Ovary (tissue), 3 donors: Measurements from ENCODE around the gene JUND.

Experiments used
- CTCF ChIP-seq, 3 donors: fragments of 450-650 bp in 2 of 3; fragments of 200-600 bp in 1 of 3; IDR thresholded peaks; one replicate each; pipeline versions ENCODE4 v1.5.1 to v1.8.0; 2016 to 2022; ENCODE audit warnings: antibody characterized with exemption in 3 of 3, mild to moderate bottlenecking in 1 of 3
- EP300 ChIP-seq: sonication (generic); formaldehyde crosslinking; IDR thresholded peaks from one replicate; pipeline ENCODE4 v1.6.1; 2017; ENCODE audit warnings: antibody characterized with exemption
- POLR2A ChIP-seq: fragments of 450-650 bp; IDR thresholded peaks from one replicate; pipeline ENCODE4 v1.6.1; 2017; ENCODE audit warnings: antibody characterized with exemption, mild to moderate bottlenecking, moderate library complexity
- donor health status: DM: no; HTN: no; CAD: no.

GRCh38 chr19:18297308-18297707 is 15.9 kb upstream of the JUND start:
- TF ChIP-seq CTCF (IDR thresholded peaks at IDR 0.05), result no peak
- no peak for TF ChIP-seq POLR2A
- no peak for TF ChIP-seq EP300
